Measurements from ENCODE around the gene CLIC4. TPM values are rescaled to one million over a fixed set of nuclear protein-coding genes. Genes with fewer than 3 reads are reported as not detected.

CLIC4 gene
- total and polyA plus RNA-seq, 10 of the 15 experiments (the other 5 are each of a cell fraction or from before 2014, with no cell fraction given): 20.4 to 107 (median 69.6) TPM

- TF ChIP-seq, protein P1, sequence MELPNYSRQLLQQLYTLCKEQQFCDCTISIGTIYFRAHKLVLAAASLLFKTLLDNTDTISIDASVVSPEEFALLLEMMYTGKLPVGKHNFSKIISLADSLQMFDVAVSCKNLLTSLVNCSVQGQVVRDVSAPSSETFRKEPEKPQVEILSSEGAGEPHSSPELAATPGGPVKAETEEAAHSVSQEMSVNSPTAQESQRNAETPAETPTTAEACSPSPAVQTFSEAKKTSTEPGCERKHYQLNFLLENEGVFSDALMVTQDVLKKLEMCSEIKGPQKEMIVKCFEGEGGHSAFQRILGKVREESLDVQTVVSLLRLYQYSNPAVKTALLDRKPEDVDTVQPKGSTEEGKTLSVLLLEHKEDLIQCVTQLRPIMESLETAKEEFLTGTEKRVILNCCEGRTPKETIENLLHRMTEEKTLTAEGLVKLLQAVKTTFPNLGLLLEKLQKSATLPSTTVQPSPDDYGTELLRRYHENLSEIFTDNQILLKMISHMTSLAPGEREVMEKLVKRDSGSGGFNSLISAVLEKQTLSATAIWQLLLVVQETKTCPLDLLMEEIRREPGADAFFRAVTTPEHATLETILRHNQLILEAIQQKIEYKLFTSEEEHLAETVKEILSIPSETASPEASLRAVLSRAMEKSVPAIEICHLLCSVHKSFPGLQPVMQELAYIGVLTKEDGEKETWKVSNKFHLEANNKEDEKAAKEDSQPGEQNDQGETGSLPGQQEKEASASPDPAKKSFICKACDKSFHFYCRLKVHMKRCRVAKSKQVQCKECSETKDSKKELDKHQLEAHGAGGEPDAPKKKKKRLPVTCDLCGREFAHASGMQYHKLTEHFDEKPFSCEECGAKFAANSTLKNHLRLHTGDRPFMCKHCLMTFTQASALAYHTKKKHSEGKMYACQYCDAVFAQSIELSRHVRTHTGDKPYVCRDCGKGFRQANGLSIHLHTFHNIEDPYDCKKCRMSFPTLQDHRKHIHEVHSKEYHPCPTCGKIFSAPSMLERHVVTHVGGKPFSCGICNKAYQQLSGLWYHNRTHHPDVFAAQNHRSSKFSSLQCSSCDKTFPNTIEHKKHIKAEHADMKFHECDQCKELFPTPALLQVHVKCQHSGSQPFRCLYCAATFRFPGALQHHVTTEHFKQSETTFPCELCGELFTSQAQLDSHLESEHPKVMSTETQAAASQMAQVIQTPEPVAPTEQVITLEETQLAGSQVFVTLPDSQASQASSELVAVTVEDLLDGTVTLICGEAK (IDR thresholded peaks at IDR 0.05; ENCODE audit: borderline replicate concordance): no peak
- TF ChIP-seq MTA3 (IDR thresholded peaks at IDR 0.05; ENCODE audit: borderline replicate concordance, low read length): no peak
- no peak for TF ChIP-seq TAF1 (IDR thresholded peaks at IDR 0.05; ENCODE audit: borderline replicate concordance, low read depth, low read length)
- no peak for TF ChIP-seq SP1 (IDR thresholded peaks at IDR 0.05; ENCODE audit: low read depth, low read length)
- no peak for TF ChIP-seq SREBF1 (IDR thresholded peaks at IDR 0.05; ENCODE audit: low read length)
- no peak for TF ChIP-seq TARDBP (IDR thresholded peaks at IDR 0.05; ENCODE audit: borderline replicate concordance)
- TF ChIP-seq, protein P2, sequence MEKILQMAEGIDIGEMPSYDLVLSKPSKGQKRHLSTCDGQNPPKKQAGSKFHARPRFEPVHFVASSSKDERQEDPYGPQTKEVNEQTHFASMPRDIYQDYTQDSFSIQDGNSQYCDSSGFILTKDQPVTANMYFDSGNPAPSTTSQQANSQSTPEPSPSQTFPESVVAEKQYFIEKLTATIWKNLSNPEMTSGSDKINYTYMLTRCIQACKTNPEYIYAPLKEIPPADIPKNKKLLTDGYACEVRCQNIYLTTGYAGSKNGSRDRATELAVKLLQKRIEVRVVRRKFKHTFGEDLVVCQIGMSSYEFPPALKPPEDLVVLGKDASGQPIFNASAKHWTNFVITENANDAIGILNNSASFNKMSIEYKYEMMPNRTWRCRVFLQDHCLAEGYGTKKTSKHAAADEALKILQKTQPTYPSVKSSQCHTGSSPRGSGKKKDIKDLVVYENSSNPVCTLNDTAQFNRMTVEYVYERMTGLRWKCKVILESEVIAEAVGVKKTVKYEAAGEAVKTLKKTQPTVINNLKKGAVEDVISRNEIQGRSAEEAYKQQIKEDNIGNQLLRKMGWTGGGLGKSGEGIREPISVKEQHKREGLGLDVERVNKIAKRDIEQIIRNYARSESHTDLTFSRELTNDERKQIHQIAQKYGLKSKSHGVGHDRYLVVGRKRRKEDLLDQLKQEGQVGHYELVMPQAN (conservative IDR thresholded peaks at IDR 0.05): no peak
- TF ChIP-seq SMAD1 (IDR thresholded peaks at IDR 0.05; ENCODE audit: low read depth, partially characterized antibody): no peak
Measured at GRCh38 chr1:24732186-24732885, 12.9 kb upstream of the CLIC4 start (continued).
